IMR-90 (cell line): ENCODE measurements around the gene NLGN3.

Experiments
- BHLHE40 ChIP-seq: fragments of 150-350 bp; IDR thresholded peaks from 2 replicates; pipeline ENCODE4 v1.6.1; 2016; ENCODE audit warnings: mild to moderate bottlenecking, low read depth, low read length
- CEBPB ChIP-seq: IDR thresholded peaks from 2 replicates; pipeline ENCODE4 v1.6.1; 2012; ENCODE audit warnings: low read depth, low read length, improper control_type of control experiment
- CHD1 ChIP-seq: IDR thresholded peaks from 2 replicates; pipeline ENCODE4 v1.6.1; 2012; ENCODE audit warnings: low read depth, low read length, improper control_type of control experiment
- CTCF ChIP-seq: conservative IDR thresholded peaks from 2 replicates; pipeline ENCODE4 v1.5.1; 2012; ENCODE audit warnings: mild to moderate bottlenecking, low read depth, low read length, improper control_type of control experiment
- ELK1 ChIP-seq: fragments of 150-350 bp; IDR thresholded peaks from 2 replicates; pipeline ENCODE4 v1.6.1; 2016; ENCODE audit warnings: low read depth, mild to moderate bottlenecking, low read length, moderate library complexity, borderline replicate concordance
- FOS ChIP-seq: fragments of 150-350 bp; IDR thresholded peaks from 2 replicates; pipeline ENCODE4 v1.6.1; 2016; ENCODE audit warnings: low read depth, low read length
- MAFK ChIP-seq: IDR thresholded peaks from 2 replicates; pipeline ENCODE4 v1.6.1; 2012; ENCODE audit warnings: low read depth, low read length, improper control_type of control experiment
- MXI1 ChIP-seq: IDR thresholded peaks from 2 replicates; pipeline ENCODE4 v1.6.1; 2012; ENCODE audit warnings: low read depth, mild to moderate bottlenecking, low read length, moderate library complexity, borderline replicate concordance
- NFE2L2 ChIP-seq: fragments of 150-350 bp; IDR thresholded peaks from 2 replicates; pipeline ENCODE4 v1.6.1; 2016; ENCODE audit warnings: low read depth, mild to moderate bottlenecking, low read length
- POLR2A ChIP-seq: IDR thresholded peaks from 2 replicates; pipeline ENCODE4 v1.6.1; 2012; ENCODE audit warnings: mild to moderate bottlenecking, low read depth, low read length
- RAD21 ChIP-seq: IDR thresholded peaks from 2 replicates; pipeline ENCODE4 v1.6.1; 2012; ENCODE audit warnings: low read length, improper control_type of control experiment
- RFX5 ChIP-seq: IDR thresholded peaks from 2 replicates; pipeline ENCODE4 v1.8.0; 2012; ENCODE audit warnings: low read depth, mild to moderate bottlenecking, low read length, moderate library complexity
- SMC3 ChIP-seq: fragments of 150-350 bp; IDR thresholded peaks from 2 replicates; pipeline ENCODE4 v1.6.1; 2016; ENCODE audit warnings: low read depth, mild to moderate bottlenecking, antibody characterized with exemption, low read length, moderate library complexity
- USF2 ChIP-seq: fragments of 150-350 bp; IDR thresholded peaks from 2 replicates; pipeline ENCODE4 v1.6.1; 2017; ENCODE audit warnings: mild to moderate bottlenecking, antibody characterized with exemption, low read length, low read depth

- TF ChIP-seq CTCF (no peak), POLR2A (no peak), SMC3 (no peak), BHLHE40 (no peak), RFX5 (no peak), RAD21 (no peak), CHD1 (no peak), NFE2L2 (no peak), USF2 (no peak), FOS (no peak), MXI1 (no peak), CEBPB (no peak), ELK1 (no peak), MAFK (no peak)
Observed at GRCh38 chrX:71111141-71111843, 33.3 kb upstream of the NLGN3 start, which contains the start of gene IL2RG.
